Measurements from ENCODE around the gene CSNK2A1. TPM values are rescaled to one million over a fixed set of nuclear protein-coding genes. Genes with fewer than 3 reads are reported as not detected.

Gene CSNK2A1
- total and polyA plus RNA-seq, 2 donors from 2014 or later: 39.7 to 100 TPM

DNA sequence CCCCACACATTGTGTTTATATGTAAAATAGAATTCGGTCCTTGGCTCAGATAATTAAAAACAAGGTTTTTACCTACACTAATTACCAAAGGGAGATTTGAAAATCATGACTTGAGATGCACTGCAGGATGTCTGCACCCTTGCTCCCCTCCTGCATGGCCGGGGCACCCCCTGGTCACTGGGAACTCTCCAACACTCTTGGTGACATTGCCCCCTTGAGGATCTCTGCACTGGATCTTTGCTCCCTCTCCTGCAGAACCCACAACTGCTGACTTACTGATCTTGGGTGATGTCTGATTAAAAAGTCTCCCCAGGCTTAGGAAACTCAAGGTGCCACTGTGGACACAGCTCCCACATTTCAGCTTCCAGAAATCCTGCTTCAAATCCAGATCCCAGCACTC lies 17.1 kb upstream of the CSNK2A1 start:
- no peak for TF ChIP-seq CTCF (IDR thresholded peaks at IDR 0.05; ENCODE audit: borderline replicate concordance, extremely low read depth, insufficient read depth)
- Histone ChIP-seq H3K9ac (ENCODE audit: low read length in 3 of 3) (no peak overlapping the region), H3K9me3 (ENCODE audit: control insufficient read depth in 2 of 3, insufficient read depth in 1 of 3, low read length in 3 of 3) (no peaks in the 10 kb centered on the region), H3K4me3 (ENCODE audit: low read length in 3 of 3) (no peak overlapping the region), H3K27ac (ENCODE audit: low read depth in 2 of 2, low read length in 2 of 2) (no peak overlapping the region), H3K27me3 (ENCODE audit: control insufficient read depth, insufficient read depth, low read length) (no peaks in the 10 kb centered on the region), H3K4me1 (ENCODE audit: control insufficient read depth in 2 of 3, insufficient read depth in 2 of 3, low read depth in 1 of 3, low read length in 3 of 3) (no peaks in the 10 kb centered on the region), H3K36me3 (ENCODE audit: control insufficient read depth in 2 of 3, insufficient read depth in 3 of 3, low read length in 3 of 3) (no peaks in the 10 kb centered on the region)
- no peak for DNase-seq
- intact Hi-C loops (cut with DNase I): loop anchor here (10.0 kb wide), 2 partner anchors 84 to 174 kb away; no protein-coding TSS in a partner anchor
- no peak for FAIRE-seq

GRCh38 chr20:558117-558516 lies 14.5 kb upstream of the CSNK2A1 start:
- no peak for TF ChIP-seq CTCF (IDR thresholded peaks at IDR 0.05; ENCODE audit: borderline replicate concordance, extremely low read depth, insufficient read depth)
- no peaks in the 10 kb centered on the region for H3K36me3 ChIP-seq (ENCODE audit: control insufficient read depth in 2 of 3, insufficient read depth in 3 of 3, low read length in 3 of 3)
- no peak overlapping the region for H3K4me3 ChIP-seq (ENCODE audit: low read length in 3 of 3)
- no peaks in the 10 kb centered on the region for H3K27me3 ChIP-seq (ENCODE audit: control insufficient read depth, insufficient read depth, low read length)
- no peak overlapping the region for H3K9ac ChIP-seq (ENCODE audit: low read length in 3 of 3)
- DNase-seq: no peak
- no peaks in the 10 kb centered on the region for H3K9me3 ChIP-seq (ENCODE audit: control insufficient read depth in 2 of 3, insufficient read depth in 1 of 3, low read length in 3 of 3)
- intact Hi-C loops (cut with DNase I): no loop called here
- H3K4me1 ChIP-seq (ENCODE audit: control insufficient read depth in 2 of 3, insufficient read depth in 2 of 3, low read depth in 1 of 3, low read length in 3 of 3): peaks cover 0 to 5% (median 2%) of the 10 kb centered on the region in 3 donors
- no peak for FAIRE-seq
- H3K27ac ChIP-seq (ENCODE audit: low read depth in 2 of 2, low read length in 2 of 2): no peak overlapping the region

- intact Hi-C loops (cut with DNase I): no loop called here
- no peak for FAIRE-seq
Observed at GRCh38 chr20:556984-557383, 13.4 kb upstream of the CSNK2A1 start.

More at GRCh38 chr20:556984-557383, 13.4 kb upstream of the CSNK2A1 start:
- TF ChIP-seq CTCF (IDR thresholded peaks at IDR 0.05; ENCODE audit: borderline replicate concordance, extremely low read depth, insufficient read depth): no peak
- Histone ChIP-seq H3K4me1 (ENCODE audit: control insufficient read depth in 2 of 3, insufficient read depth in 2 of 3, low read depth in 1 of 3, low read length in 3 of 3) (peaks cover 0 to 5% (median 2%) of the 10 kb centered on the region in 3 donors), H3K27ac (ENCODE audit: low read depth in 2 of 2, low read length in 2 of 2) (no peak overlapping the region), H3K9ac (ENCODE audit: low read length in 3 of 3) (no peak overlapping the region), H3K4me3 (ENCODE audit: low read length in 3 of 3) (no peak overlapping the region), H3K36me3 (ENCODE audit: control insufficient read depth in 2 of 3, insufficient read depth in 3 of 3, low read length in 3 of 3) (no peaks in the 10 kb centered on the region), H3K9me3 (ENCODE audit: control insufficient read depth in 2 of 3, insufficient read depth in 1 of 3, low read length in 3 of 3) (no peaks in the 10 kb centered on the region), H3K27me3 (ENCODE audit: control insufficient read depth, insufficient read depth, low read length) (no peaks in the 10 kb centered on the region)
- no peak for DNase-seq

Data from kidney (tissue), 14 donors.